LHCN-M2 (cell line): Measurements from ENCODE around the gene SF3A1. TPM values are rescaled to one million over a fixed set of nuclear protein-coding genes. Genes with fewer than 3 reads are reported as not detected.
A peak's percentile ranks its signal among the peaks of the same experiment; 100 is the strongest.

Experiments
- DNase-seq: peaks from one replicate; pipeline ENCODE4 v3.0.0-alpha.2; 2012; ENCODE audit warnings: low read depth
- total RNA-seq: library from RNA; depleted of rRNA; stranded (reverse); fragments of >200 nt; gene quantifications from 2 replicates; pipeline ENCODE4 v1.2.3, GENCODE V29; 2014

The SF3A1 gene
- total RNA-seq, 1 experiment from 2014 or later, result 37.6 TPM

GRCh38 chr22:30386960-30387827, 30.5 kb upstream of the SF3A1 start, which contains the start of gene RNF215:
TSS of gene RNF215 (minus strand) at chr22:30387411. CDS start at chr22:30387313, 98 bp downstream.
- peak; percentile 66 for DNase-seq

GRCh38 chr22:30386608-30386959, 29.9 kb upstream of the SF3A1 start:
- DNase-seq, result no peak

GRCh38 chr22:30385942-30386341, 29.2 kb upstream of the SF3A1 start:
- DNase-seq, result no peak

DNA sequence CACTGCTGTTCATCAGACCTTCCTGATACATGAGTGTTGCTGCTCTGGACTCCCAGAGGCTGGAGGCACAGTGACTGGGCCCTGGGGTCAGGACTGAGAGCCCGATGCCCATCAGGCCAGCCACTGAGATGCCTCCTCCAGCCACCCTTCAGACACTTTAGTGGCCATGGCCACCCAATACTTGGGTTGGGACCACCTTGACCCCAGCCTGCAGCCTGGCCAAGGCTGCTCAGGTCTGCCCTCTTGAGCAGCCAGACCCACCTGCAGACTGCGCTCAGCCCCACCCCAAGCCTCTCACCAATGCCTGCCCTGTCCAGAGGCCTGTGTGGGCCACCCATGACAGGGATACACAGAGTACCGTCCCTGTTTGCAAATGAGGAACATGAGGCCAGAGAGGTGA, 26.4 kb upstream of the SF3A1 start:
- no peak for DNase-seq

GRCh38 chr22:30382340-30382739, 25.6 kb upstream of the SF3A1 start:
- no peak for DNase-seq

DNA sequence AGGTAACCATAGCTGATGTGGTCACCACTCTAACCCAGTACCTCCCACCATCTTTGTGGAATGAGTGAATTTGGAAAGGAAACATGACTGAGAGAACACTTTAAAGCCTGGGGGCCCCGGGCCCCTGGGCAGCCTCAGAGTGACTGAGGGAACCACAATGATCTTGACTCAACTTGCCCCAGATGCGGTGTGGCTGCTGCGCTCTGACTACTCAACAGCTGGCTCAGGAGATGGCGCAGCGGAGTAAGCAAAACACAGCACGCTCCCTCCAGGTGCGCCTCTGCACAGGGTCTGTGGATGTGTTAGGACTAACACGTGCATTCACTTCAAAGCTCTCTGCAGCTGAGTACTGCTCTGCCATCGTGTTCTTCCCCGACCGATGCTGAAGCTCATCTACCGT, 24.6 kb upstream of the SF3A1 start:
- DNase-seq, result no peak

DNA sequence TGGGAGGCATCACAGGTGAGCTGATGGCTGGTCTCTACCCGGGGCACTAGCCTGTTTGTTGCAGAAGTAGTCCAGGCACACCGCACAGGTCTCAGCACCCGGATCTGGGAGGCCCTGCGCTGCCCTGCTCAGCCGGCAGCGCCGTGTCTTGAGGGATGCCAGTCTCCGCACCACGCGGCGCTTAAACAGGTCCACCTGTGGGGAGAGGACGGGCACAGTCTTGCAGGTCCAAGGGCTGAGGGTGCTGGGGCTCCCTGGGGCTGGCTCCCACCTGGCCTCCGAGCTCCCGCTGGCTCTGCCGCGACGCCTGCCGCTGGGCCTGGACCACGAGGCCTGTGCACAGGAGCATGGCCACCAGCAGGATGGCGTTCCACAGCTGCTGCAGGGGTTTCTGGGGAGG, 23.3 kb upstream of the SF3A1 start:
- DNase-seq, result no peak

DNA sequence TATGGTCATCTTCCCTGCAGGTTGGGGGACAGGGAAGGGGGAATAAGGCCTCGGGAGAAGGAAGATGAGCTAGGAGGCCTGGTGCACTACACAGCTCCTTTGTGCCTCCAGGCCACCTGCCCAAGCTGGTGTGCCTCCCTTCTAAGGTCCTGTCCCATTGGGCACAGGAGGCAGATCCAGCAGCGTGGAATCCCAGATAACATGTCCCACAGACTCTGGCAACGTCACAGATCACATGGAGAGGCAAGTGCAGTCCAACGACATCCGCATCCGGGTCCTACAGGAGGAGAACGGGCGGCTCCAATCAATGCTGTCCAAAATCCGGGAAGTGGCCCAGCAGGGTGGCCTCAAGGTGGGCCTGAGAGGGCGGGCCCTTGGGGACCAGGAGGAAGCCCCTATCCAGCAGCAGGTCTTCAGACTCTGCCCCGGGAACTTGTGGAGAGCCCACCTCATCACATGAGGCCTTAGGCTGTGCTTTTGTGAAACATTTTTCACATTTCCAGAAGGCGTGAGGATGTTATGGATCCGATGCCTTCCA, 18.7 kb upstream of the SF3A1 start:
- no peak for DNase-seq

DNA sequence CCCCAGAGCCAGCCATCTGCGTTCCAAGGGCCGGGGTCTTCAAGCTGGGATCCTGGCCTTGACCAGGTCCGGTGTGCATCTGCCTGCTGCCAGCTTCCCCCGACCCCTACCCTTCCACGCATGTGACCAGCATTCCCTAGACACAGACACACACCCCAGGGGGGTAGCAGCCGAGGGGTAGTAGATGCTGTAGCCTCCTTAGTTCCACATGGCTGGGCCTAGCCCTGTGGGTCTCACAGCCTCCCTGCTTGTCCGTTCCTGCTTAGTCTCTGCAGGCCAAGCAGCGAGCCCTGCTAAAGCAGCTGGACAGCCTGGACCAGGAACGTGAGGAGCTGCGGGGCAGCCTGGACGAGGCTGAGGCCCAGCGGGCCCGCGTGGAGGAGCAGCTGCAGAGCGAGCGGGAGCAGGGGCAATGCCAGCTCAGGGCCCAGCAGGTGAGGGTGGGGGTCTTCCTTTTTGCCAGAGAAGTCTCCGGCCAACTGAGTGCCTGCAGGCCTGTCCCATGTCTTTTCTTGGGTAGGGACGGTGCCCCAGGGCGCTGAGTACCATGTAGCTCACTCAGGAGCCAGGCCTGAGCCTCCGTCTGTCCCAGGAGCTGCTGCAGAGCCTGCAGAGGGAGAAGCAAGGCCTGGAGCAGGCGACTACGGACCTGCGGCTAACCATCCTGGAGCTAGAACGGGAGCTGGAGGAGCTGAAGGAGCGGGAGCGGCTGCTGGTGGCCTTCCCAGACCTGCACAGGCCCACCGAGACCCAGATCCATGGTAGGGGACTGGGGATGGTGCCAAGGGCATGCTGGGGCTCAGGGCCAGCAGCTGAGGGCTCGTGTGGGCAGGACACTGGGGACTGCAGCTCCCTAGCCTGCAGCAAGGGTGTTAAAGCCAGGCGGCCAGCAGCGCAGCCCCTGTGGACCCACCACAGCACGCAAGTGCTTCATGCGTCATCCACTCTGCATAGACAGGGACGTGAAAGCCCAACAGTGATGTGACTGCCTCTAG, 16.9 kb upstream of the SF3A1 start:
- no peak for DNase-seq

GRCh38 chr22:30372915-30373314, 16.2 kb upstream of the SF3A1 start:
- DNase-seq, result no peak

GRCh38 chr22:30371981-30372380, 15.3 kb upstream of the SF3A1 start:
- DNase-seq, result no peak

DNA sequence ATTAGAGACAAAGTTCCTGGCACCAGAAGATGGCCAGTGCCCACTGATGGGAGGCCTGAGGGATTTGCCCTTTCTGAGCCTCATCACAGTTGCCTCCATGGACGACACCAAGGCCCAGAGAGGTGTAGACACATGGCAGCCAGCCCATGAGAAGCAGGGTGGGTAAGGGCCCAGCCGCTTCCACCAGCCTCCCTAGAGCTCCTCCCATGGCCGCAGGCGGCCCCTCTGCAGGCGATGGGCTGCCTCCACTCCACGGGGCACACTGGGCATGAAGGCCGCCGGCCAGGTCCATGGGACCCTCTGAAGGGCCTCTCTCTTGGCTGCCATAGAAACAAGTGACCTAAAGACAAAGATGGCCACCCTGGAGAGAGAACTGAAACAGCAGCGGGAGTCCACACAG, 14.6 kb upstream of the SF3A1 start:
- no peak for DNase-seq

- DNase-seq, result no peak
Observed at GRCh38 chr22:30370641-30371230, 14.0 kb upstream of the SF3A1 start.

GRCh38 chr22:30368420-30368819, 11.7 kb upstream of the SF3A1 start:
- DNase-seq, result no peak

DNA sequence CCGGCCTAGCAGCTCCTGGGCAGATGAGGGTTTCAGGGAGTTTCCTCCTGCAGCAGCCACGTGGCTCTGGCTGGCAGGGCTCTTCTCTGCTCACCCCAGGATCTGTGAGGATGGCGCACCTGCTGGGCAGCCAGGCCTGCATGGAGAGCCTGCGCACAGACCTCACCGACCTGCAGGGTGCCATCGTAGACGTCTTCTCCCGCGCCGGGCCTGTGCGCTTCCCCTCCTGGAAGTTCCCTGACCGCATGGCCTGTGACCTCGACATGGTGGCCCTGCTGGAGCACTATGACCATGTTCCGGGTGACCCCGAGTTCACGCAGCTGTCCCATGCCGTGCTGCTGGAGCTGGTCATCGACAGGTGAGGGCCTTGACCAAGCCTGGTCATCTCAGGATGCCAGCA, 9.2 kb upstream of the SF3A1 start:
- no peak for DNase-seq

DNA sequence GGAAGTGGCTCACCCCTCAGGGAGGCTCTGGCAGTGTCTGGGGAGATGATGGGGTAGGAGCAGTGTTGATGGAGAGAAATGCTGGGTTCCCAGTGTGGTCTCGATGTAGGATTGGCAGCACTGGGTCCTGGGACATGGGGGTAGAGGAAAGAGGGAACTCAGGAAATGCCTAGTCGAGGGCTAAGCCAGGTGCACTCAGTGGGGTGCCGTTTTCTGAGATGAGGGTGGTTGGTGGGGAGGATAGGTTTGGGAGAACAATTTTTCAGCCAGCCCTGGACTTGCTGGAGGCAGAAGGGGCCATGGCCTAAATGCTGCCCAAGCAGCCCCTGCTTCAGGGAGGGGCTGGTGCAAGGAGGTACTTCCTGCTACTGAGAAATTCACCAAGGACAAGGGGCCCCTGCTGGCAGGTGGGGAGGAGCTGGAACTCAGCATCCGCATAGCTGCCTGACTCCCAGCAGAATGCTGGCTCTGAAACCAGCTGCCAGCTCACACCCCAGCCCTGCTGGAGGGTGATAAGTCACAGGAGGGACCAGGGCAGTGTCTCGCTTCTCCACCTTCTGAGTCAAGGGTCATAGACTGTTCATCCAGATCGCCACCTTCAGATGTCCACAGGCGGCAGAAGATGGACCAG, 6.1 kb upstream of the SF3A1 start:
- no peak for DNase-seq

GRCh38 chr22:30361916-30362650, 5.4 kb upstream of the SF3A1 start:
- no peak for DNase-seq

DNA sequence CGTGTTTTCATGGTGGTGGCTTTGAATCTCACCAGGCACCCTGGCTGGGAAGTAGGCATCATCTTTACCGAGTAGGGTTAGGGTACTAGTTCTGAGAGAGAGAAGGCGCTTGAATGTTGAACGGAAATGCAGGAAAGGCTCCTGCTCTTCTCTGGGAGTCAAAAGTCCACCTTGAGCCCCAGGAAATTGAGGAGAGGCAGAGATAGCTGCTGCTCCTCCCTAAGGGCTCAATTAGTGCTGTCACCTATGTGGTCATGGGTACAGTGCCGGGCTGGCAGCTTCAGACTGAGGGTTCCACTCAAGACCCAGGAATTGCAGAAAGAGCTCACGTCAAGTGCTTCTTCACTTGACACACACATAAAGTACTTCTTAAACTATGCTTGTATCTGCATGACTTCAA, 1.8 kb upstream of the SF3A1 start:
- no peak for DNase-seq

DNA sequence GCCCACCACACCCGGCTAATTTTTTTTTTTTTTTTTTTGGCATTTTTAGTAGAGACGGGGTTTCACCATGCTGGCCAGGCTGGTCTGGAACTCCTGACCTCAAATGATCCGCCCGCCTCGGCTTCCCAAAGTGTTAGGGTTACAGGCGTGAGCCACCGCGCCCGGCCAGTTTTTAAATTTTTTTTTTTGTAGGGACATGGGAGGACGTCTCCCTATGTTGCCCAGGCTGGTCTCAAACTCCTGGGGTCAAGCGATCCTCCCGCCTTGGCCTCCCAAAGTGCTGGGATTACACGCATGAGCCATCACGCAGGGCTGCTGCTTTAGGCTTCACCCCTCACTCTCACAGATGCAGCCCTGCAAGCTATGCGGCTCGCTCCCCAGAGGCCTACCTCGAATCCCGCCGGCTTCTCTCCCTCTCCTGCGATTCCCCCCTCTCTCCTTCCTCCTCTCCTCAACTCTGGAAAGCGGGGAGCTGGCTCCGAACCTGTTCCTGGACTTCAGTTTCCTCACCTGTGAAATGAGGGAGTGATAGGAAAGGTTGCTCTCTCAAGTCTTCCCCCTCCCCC, 1.0 kb upstream of the SF3A1 start:
- no peak for DNase-seq

DNA sequence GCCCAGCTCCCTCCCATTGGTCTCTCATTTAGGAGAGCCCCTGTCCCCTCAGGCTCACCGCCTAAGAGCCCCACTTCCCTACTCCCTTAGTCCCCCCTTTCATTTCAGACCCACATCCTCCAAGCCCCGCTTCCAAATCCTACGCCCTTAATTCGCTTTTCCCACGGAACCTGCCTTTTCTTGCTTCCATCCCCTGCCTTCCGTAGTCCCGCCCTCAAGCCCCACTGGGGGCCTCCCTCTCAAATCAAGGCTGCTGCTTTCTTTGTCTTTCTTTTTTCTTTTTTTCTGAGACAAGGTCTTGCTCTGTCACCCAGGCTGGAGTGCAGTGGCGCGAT, 509 bp upstream of the SF3A1 start:
- no peak for DNase-seq
